RWPE2 (cell line): Measurements from ENCODE around the gene ATP6V1G2.
"Not testable (repeated sequence)": the region's sequence is repeated elsewhere in the genome, so short reads cannot be mapped to it uniquely, and the experiment has no call there.

Experiments used
- ATAC-seq: fragments of 200-7000 bp; cut with Tn5 transposase; 3 replicates; pipeline ENCODE4 v1.9.1; 2021; ENCODE audit warnings: low read depth
- DNase-seq: peaks from one replicate; pipeline ENCODE4 v3.0.0-alpha.2; 2020; ENCODE audit warnings: low spot score
- H3K27ac ChIP-seq: fragments of 450-650 bp; 2 replicates; pipeline ENCODE4 v1.5.1; 2017; ENCODE audit warnings: mild to moderate bottlenecking; ENCODE audit not compliant: poor library complexity, severe bottlenecking
- H3K27me3 ChIP-seq: fragments of 250-450 bp; sonication (Bioruptor Pico); 2 replicates; pipeline ENCODE4 v1.5.1; 2021; ENCODE audit warnings: mild to moderate bottlenecking, moderate library complexity; ENCODE audit not compliant: insufficient read depth, poor library complexity, severe bottlenecking
- H3K36me3 ChIP-seq: fragments of 250-450 bp; sonication (Bioruptor Pico); 2 replicates; pipeline ENCODE4 v1.5.1; 2020; ENCODE audit warnings: low read depth, mild to moderate bottlenecking, moderate library complexity
- H3K4me1 ChIP-seq: fragments of 250-450 bp; sonication (Bioruptor Pico); 2 replicates; pipeline ENCODE4 v1.5.1; 2021; ENCODE audit warnings: mild to moderate bottlenecking, moderate library complexity; ENCODE audit not compliant: insufficient read depth, poor library complexity, severe bottlenecking
- H3K4me3 ChIP-seq: fragments of 250-450 bp; sonication (Bioruptor Pico); 2 replicates; pipeline ENCODE4 v1.5.1; 2021; ENCODE audit warnings: mild to moderate bottlenecking, moderate library complexity; ENCODE audit not compliant: severe bottlenecking
- H3K9me3 ChIP-seq: fragments of 250-450 bp; sonication (Bioruptor Pico); 2 replicates; pipeline ENCODE4 v1.5.1; 2021; ENCODE audit warnings: mild to moderate bottlenecking, moderate library complexity; ENCODE audit not compliant: severe bottlenecking
- CTCF ChIP-seq: fragments of 450-650 bp; IDR thresholded peaks from one replicate; pipeline ENCODE4 v1.5.1; 2017; ENCODE audit warnings: mild to moderate bottlenecking, moderate library complexity; ENCODE audit not compliant: poor library complexity, severe bottlenecking

ATP6V1G2 gene

GRCh38 chr6:31557443-31558317 lies 11.3 kb upstream of the ATP6V1G2 start:
- no peaks in the 10 kb centered on the region for H3K9me3 ChIP-seq
- ATAC-seq, result no peak
- no peak for DNase-seq
- peaks cover 19% of the 10 kb centered on the region for H3K4me1 ChIP-seq
- no peak overlapping the region for H3K4me3 ChIP-seq
- no peak overlapping the region for H3K27ac ChIP-seq
- peaks cover 65% of the 10 kb centered on the region for H3K36me3 ChIP-seq
- no peak for TF ChIP-seq CTCF
- no peaks in the 10 kb centered on the region for H3K27me3 ChIP-seq

- DNase-seq (no peak), ATAC-seq (no peak)
- TF ChIP-seq CTCF, result no peak
- peaks cover 76% of the 10 kb centered on the region for H3K36me3 ChIP-seq
- H3K4me1 ChIP-seq, result peaks cover 19% of the 10 kb centered on the region
- no peaks in the 10 kb centered on the region for H3K27me3 ChIP-seq
- H3K27ac ChIP-seq, result no peak overlapping the region
- no peak overlapping the region for H3K4me3 ChIP-seq
- no peaks in the 10 kb centered on the region for H3K9me3 ChIP-seq
Observed at GRCh38 chr6:31556307-31556706, 9.9 kb upstream of the ATP6V1G2 start.

GRCh38 chr6:31551371-31551770 lies 5.0 kb upstream of the ATP6V1G2 start:
- ATAC-seq, H3K4me1 ChIP-seq, DNase-seq, H3K9me3 ChIP-seq, H3K27ac ChIP-seq, H3K27me3 ChIP-seq, H3K4me3 ChIP-seq: not testable (repeated sequence)
- H3K36me3 ChIP-seq, result peaks cover 74% of the 10 kb centered on the region
- TF ChIP-seq CTCF, result peak; percentile 32

GRCh38 chr6:31548544-31548873 lies 2.1 kb upstream of the ATP6V1G2 start:
- Histone ChIP-seq H3K27ac (peak overlapping the region; percentile 58), H3K9me3 (no peaks in the 10 kb centered on the region), H3K4me3 (peak overlapping the region; percentile 43), H3K27me3 (no peaks in the 10 kb centered on the region), H3K36me3 (peaks cover 51% of the 10 kb centered on the region), H3K4me1 (peaks cover 7% of the 10 kb centered on the region)
- no peak for TF ChIP-seq CTCF
- DNase-seq (no peak), ATAC-seq (no peak)
